RPMI7951 (cell line): ENCODE data around the gene PTPN22. TPM values are rescaled to one million over a fixed set of nuclear protein-coding genes. Genes with fewer than 3 reads are reported as not detected.

Experiments
- DNase-seq: peaks from one replicate; pipeline ENCODE4 v3.0.0-alpha.2; 2012; ENCODE audit warnings: low read depth
- total RNA-seq: library from RNA; depleted of rRNA; stranded (reverse); fragments of >200 nt; shearing (Covaris generic); gene quantifications from 2 replicates; pipeline ENCODE4 v1.2.3, GENCODE V29; 2014

The PTPN22 gene
- total RNA-seq, 1 experiment from 2014 or later, result 1.1 TPM

DNA sequence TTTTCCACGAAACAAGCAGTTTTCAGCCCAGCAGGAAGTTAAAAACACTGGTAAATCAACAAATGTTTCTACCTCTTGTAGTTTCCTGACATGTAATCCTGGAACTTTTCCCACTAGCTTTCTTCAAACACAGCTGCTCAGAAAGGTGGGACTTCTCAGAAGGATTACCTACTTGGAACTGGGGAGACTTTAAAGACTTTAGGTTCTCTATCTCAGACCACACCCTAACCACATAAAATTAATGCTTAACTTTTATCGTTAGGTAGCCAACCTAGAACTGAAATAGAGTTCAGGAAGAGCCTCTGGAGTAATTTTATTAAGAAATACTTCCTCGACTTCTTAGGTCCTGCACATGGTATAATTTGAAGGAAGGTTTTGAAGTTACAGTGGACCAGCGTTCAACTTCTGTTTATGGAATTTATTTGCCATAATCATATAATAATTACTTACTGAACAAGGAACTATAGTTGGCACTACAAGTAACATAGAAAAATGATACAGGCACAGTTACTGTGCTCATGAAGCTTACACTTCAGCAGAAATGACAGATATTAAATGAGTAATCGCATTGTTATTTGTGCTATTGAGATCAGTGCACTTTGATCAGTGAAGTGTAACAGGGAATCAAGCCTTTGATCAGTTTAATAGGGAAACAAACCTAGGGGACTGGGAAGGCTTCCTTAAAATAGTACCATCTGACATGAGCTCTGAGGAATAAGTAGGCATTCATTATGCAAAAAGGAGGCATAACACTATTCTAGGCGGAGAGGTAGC is 16.1 kb upstream of the PTPN22 start, which contains the start of gene BCL2L15:
Gene BCL2L15, minus strand, starts transcription at position 180 of the 774 bp plus-strand sequence. CDS start 206 bp downstream, outside the sequence.
- no peak for DNase-seq

DNA sequence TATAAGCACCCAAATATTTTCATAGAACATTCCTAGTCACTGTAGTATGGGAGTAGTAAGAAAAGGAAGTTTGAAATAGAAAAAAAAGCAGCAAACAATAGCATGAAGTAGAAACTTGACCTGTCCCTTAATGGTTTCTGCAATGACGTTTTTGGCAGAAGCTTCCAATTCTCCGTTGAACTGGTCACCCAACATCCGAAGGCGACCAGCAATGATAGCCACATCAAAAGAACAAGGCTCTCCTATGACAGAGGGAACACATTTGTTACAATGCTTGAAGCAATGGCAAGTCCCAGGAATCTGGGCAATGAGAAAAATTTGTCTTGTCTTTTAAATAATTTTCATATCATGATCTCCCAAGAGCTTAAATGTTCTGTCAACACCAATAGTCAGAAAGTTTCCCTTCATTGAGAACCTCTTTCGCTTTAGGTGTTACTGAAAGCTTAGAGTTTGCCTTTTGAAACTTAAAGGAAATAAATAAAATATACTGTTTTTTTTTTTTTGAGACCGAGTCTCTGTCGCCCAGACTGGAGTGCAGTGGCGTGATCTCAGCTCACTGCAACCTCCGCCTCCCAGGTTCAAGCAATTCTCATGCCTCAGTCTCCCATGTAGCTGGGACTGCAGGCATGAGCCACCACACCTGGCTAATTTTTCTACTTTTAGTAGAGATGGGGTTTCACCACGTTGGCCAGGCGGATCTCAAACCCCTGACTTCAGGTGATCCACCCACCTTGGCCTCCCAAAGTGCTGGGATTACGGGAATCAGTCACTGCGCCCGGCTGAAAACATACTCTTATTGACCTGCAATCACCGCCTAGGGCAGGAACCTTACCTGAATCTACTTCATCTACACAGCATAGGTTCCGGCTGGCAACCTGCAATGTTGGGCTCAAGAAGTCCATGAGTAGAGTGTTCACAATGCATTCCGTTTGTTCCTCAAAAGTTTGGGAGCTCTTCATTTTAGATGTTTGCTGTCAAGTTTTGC is 15.2 kb upstream of the PTPN22 start:
- no peak for DNase-seq

DNA sequence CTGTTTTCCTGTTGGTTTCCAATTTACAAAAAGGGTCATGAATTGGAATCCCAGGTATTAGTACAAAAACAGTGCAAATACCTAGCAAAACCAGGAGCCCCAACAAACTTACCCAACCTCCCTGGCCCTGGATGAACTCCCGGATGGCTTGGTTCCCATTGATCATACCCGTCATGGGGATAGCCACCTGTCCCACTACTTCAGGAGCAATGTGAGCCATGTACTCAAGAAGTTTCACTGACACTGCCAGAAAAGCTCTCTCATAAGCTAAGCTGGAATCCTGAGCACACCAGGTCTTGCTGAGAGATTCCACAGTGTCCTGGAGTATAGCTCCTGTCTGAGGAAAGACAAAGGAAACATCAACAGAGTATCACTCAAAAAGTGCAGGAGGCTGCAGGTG is 10.1 kb upstream of the PTPN22 start:
- DNase-seq, result no peak

DNA sequence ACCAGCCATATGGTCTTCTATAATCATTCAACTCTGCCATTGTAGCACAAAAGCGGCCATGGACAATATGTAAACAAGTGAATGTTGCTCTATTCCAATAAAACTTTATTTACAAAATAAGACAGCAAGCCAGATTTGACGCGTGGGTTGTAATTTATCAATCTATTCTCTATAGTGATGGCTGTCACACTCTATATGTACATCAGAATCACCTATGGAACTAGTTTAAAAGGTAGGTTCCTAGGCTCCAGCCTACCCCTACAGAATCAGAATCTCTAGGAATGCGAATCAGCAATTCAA is 8.2 kb upstream of the PTPN22 start:
- no peak for DNase-seq

DNA sequence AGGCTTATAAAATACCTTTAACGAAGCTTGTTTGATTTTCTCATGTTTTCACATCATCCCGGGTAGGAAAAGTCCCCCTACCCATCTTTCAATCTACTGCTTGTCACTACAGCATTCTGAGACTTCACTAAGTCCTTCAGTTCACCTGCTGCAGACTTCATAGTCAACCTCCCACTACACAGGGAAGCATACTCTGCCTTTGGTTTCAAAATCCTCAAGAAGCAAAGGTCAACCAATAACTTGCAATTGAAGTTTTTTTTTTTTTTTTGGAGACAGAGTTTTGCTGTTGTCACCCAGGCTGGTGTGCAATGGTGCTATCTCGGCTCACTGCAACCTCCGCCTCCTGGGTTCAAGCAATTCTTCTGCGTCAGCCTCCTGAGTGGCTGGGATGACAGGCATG is 4.7 kb upstream of the PTPN22 start:
- DNase-seq, result no peak

DNA sequence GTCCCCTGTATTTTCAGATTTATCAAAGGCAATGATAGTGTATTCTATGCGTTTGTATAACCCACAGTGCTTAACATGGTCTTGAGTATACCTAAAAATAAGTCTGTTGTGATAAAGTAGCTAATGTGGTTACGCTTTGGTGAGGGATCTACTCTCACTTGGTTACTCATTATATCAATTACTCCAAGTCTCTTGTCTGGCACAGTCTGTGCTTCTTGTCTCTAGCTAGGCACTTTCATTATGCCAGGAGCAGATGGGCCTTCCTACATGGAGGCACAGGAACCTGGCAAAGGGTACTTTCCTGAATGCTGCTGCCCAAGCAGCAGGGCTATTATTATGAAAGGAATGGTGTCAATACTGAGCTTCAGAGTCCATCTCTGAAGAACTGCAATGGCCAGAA is 4.2 kb upstream of the PTPN22 start:
- DNase-seq, result no peak

DNA sequence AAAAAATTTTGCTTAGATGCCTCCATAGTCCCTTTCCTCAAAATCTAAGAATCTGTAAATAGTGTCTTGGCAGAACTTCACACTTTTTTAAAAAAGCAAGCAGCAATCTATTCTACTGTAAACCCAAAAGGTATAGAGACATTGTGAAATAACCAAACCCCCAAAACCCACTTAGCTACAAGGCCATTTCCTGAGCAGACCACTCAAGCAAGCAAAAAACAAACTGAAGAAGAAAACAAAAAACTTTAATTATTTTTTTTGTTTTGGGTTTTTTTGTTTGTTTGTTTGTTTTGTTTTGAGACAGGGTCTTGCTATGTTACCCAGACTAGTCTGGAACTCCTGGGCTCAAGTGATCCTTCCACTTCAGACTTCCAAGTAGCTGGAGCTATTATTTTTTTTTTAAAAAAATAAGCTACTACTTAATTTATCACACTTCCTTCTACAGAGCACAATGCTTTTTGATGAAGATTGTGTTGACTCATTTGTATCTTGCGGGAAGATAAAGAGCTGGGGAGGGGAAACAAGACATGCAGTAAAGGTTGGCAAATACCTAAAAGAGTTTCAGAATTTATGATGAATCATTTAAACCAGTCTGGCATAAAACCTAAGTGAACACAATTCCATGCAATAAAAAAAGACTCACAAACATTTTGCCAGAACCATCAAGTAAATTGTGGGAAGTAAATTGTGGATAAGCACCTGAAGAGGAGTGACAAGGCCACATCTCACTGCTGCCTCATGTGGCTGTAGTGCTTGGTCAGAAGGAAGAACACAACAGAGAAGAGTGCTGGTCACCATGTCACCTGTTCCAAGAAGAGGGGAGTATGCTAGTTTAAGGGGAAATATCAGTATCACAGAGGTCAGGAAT is 2.7 kb upstream of the PTPN22 start:
- DNase-seq, result peak; percentile 27

DNA sequence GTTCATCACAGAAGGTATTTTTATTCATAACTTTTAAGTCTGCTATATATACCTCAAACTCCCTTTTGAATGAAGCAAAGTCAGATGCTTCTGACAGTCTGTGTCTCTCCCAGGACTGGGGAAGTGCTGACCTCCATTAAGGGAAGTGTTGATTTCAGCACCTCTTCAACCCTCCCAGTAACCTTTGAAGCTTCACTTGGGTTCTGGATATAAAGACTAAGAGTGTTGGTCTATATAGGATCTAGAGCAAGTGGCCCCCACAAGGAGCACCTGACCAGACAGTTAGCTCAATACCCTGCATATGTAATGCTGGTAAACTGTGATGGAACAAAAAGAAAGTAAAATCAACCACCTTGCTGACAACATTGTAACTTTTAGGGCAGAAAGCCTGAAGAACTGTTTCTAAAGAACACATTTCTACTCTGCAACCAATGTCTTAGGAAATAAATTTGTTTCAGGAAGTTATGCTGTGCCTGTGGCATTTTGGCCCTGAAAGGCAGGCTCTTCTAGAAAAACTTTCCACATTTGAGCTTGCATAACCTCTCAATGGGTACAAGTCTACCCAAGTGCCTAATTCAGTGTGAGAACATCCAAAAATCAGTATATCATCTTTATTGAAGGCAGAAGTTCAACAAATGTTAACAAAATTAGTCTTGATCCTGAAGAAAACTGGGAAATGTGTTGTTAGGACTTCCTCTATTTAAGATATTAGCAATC is 865 bp upstream of the PTPN22 start:
- peak; percentile 13 for DNase-seq

DNA sequence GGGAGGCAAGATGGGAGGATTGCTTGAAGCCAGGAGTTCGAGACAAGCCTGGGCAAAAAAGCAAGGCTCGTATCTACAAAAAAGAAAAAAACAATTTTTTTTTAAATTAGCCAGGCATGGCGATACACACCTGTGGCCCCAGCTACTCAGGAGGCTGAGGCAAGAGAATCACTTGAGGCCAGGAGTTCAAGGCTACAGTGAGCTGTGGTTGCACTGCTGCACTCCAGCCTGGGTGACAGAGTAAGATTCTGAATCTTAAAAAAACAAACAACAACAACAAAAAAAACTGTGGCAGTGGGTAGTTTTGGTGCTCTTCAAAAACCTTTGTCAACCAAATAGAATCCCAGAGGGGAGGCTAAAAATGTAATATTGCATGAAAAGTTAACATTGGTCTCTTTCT is 734 bp downstream of the PTPN22 start:
- no peak for DNase-seq

DNA sequence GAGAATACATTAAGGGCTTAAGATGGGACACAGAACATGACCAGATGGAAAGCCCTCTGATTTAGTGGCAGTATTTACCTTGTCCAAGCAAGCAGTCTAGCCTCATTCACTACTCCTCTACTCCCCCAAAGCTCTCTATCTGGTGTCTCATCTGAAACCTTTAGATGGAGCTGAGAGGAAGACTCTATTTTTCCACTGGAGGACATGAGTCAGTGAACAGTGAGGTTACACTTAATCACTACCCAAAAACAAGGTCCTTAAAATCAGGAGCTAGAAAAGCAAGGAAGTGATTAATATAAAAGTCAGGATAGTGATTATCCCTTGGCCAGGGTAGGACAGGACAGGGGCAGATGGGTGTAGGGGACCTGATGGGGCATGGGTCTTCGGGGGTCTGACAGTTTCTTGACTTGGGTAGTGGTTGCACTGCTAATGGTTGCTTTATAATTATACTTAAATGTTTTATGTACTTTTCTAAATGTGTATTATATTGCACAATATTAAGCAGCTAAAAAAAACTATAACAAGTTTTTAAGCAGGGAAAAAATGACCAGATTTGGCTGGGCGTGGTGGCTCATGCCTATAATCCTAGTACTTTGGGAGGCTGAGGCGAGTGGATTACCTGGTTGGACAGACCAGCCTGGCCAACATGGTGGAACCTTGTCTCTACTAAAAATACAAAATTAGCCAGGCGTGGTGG is 3.0 kb downstream of the PTPN22 start:
- peak; percentile 65 for DNase-seq

DNA sequence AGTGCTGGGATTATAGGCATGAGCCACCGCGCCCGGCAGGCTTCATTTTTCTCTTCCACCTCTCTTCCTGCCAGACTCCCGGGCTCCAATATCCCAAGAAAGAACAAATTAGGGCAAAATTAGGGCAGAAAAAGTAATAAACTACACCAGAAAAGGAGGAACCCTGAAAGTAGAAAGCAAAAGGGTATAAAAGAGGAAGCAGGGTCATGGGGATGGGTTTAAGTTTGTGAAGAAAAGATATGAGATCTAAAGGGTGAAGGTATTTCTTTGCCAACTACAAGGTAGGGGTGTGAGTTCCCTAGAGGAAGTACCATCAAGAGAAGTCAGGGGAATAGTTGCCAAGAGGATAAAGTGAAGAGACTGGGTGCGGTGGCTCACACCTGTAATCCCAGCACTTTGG is 9.9 kb downstream of the PTPN22 start:
- no peak for DNase-seq

DNA sequence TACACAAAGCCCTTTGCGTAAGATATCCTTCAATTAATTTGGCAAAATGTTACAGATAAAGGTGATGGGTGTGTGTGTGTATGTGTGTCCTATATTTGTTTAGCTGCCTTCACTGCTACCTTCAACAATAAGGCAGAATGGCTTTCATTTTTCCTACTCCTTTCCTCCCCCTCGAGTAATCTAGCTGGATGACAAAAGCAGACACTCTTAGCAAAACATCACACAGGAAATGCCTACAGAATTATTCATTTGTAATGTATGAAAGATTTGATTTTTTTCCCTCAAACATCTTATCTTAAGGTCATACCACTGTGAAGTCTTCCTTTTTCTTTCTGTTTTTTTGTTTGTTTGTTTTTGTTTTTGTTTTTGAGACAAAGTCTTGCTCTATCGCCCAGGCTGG is 10.6 kb downstream of the PTPN22 start:
- DNase-seq, result peak; percentile 49

DNA sequence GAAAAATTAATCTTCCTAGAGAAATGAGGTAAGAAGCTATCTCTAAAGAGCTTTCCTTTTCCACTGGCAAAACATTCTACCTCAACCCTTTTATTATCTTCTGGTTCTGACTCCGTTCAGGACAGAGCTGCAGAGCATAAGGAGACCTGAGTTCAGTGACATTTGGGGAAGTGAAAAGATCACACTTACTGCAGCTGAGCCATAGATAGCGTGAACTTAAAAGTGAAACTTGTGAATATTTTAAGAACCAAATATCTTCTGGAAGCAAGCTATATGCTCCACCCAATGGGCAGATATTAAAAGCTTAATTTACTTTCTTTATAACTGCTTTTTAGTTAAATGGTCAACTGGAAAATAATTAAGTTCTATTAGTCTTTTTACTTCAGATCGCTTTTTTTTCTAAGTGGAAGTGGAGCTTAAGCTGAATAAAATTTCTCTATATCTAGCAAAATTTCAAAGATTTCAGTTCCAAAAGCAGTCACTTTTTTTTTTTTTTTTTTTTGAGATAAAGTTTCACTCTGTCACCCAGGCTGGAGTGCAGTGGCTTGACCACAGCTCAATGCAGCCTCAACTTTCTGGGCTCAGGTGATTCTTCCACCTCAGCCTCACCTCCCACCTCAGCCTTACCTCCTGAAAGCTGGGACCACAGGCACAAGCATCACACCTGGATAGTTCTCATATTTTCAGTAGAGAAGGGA is 11.9 kb downstream of the PTPN22 start:
- no peak for DNase-seq

DNA sequence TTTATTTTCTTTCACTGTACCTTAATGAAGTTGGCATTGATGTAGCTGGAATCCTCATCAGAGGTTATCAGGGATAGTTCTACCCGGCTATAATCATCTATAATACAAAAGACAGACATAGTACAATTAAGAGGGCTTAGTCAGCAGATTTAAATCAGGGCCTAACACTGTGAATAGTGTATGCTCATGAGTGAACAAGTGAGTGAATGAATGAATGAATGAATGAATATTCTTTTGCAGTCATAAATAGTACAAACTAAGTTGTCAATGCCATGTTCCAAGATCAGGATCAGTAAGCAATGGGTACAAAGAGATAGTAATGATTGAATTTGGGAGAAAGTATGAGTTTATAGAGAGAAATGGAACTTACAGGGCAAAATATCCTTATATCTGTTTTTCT is 12.5 kb downstream of the PTPN22 start:
- DNase-seq, result no peak

DNA sequence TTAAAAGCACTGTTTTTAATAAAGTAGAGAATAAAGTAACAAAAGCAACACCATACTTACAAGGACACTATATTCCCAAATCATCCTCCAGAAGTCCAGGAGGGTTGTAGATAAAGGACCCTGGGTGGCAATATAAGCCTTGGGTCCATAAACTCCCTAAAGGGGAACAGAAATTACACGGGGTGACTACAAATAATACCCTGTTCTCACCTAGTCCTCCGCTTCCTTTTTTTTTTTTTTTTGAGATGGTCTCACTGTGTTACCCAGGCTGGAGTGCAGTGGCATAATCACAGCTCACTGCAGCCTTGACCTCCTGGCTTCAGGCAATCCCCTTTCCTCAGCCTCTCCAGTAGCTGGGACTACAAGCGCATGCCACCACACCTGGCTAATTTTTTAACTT is 13.1 kb downstream of the PTPN22 start:
- DNase-seq, result no peak

DNA sequence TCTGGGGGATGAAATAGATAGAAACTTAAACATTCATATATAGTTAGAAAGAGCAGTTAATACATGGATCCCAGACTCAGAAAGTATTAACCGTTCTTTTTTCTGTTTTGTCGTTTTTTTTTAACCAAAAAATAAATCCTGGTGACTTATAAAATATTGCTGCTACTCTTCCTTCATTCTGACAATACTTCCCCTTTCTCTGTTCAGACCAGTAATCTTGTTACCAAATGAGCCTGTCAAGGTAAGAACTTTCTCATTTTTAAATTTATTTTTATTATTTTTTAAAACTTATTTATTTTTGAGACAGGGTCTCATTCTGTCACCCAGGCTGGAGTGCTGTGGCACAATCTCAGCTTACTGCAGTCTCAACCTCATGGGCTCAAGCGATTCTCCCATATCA is 13.7 kb downstream of the PTPN22 start:
- DNase-seq, result no peak

DNA sequence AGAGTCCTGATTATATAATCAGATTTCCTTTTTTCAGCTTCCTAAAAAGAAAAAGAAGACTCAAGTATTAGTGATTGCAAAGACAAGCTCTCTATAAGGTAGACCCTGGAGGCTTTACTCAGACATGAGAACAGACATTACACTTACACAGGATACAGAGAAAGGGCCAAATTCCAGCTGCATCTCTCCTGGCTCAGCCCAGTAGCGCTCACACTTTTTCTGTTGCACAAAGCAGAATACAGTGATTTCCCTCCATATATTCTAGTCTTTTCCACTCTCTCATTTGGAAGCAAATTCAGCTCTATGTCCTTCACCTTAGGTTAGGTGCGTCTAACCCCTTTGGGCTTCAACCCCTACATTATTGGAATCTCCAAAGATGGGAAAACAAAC is 15.1 kb downstream of the PTPN22 start:
- DNase-seq, result no peak

DNA sequence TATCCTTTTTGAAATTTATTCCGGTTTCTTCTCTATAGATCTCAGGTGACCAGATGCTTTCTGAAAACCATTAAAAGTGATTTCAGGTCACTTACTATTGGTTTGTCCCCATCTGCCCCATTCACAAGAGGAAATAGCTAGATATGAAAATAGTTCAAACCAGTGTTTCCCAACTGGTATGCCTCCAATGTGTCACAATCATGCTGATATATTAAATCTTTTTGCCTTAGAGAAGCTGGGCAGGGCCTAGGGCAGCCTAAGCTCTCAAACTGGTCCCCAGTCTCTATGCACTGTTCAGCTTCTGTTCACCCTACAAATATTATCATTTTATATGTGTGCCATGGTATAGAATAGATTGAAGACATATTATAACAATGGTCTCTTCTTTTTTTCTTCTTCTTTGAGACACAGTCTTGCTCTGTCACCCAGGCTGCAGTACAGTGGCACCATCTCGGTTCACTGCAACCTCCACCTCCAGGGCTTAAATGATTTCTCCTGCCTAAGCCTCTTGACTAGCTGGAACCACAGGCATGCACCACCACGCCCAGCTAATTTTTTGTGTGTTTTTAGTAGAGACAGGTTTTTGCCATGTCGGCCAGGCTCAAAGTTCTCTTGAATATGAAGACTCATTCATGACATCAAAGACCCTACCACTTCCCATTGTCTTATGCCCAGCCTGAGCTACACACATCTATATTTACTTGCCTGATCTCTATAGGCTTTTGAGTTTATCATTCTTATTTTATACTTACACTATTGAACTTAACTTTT is 15.7 kb downstream of the PTPN22 start:
- DNase-seq, result no peak

DNA sequence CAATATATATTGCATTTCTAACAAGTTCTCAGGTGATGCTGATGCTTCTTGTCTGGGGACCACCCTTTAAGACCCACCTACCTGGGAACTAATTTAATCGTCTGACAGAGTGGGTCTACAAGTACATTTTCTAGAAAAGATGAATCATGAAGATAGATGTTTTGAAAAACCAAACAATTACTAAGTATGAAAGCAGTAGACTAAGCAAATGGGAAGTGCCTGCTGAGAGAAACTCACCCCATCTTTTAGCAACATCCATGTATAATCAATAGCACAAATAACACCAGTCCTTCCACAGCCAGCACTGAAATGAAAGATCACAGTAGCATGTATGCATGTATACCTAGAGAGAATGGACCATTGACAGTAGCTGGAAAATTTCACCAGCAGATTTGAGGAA is 17.3 kb downstream of the PTPN22 start:
- no peak for DNase-seq
